ENCODE data around the gene SPATA21.

SPATA21 gene

GRCh38 chr1:16418823-16419425 is 18.3 kb downstream of the SPATA21 start:
- no peak for DNase-seq

GRCh38 chr1:16413191-16413590 is 24.0 kb downstream of the SPATA21 start:
- no peak for DNase-seq

- no peak for DNase-seq
Observed at GRCh38 chr1:16410803-16411202, 26.4 kb downstream of the SPATA21 start.

- no peak for DNase-seq
Observed at GRCh38 chr1:16409536-16410152, 27.6 kb downstream of the SPATA21 start.

- DNase-seq: no peak
Observed at GRCh38 chr1:16406868-16407267, 30.4 kb downstream of the SPATA21 start.

- DNase-seq: no peak
Observed at GRCh38 chr1:16405441-16405840, 31.8 kb downstream of the SPATA21 start.

- DNase-seq: no peak
Observed at GRCh38 chr1:16402742-16403141, 34.5 kb downstream of the SPATA21 start.

- DNase-seq: no peak
Observed at GRCh38 chr1:16398371-16398953, 38.8 kb downstream of the SPATA21 start.

- DNase-seq: no peak
Observed at GRCh38 chr1:16397120-16397519, 40.1 kb downstream of the SPATA21 start.

GRCh38 chr1:16396591-16396990 is 40.6 kb downstream of the SPATA21 start:
- peak; percentile 62 for DNase-seq

- DNase-seq: no peak
Observed at GRCh38 chr1:16394977-16395376, 42.2 kb downstream of the SPATA21 start.

- no peak for DNase-seq
Observed at GRCh38 chr1:16393570-16394521, 43.4 kb downstream of the SPATA21 start.

- DNase-seq: no peak
Observed at GRCh38 chr1:16392740-16393569, 44.3 kb downstream of the SPATA21 start.

GRCh38 chr1:16391411-16391810 is 45.8 kb downstream of the SPATA21 start:
- no peak for DNase-seq

- no peak for DNase-seq
Observed at GRCh38 chr1:16387201-16388188, 49.7 kb downstream of the SPATA21 start.

- DNase-seq: peak; percentile 63
Observed at GRCh38 chr1:16386454-16387113, 50.6 kb downstream of the SPATA21 start.

GRCh38 chr1:16385659-16386453 is 51.4 kb downstream of the SPATA21 start:
- no peak for DNase-seq

GRCh38 chr1:16383888-16384287 is 53.3 kb downstream of the SPATA21 start:
- DNase-seq: no peak

- no peak for DNase-seq
Observed at GRCh38 chr1:16380868-16381267, 56.4 kb downstream of the SPATA21 start.

GRCh38 chr1:16378443-16378842 is 58.8 kb downstream of the SPATA21 start:
- no peak for DNase-seq
